Skeletal muscle satellite cell (primary cell): ENCODE measurements around the gene COBL.

ENCODE experiments used
- H3K27me3 ChIP-seq: 2 replicates; pipeline ENCODE4 v1.7.0; 2013; ENCODE audit warnings: low read length; ENCODE audit not compliant: control insufficient read depth, insufficient read depth
- H3K36me3 ChIP-seq: 2 replicates; pipeline ENCODE4 v1.7.0; 2013; ENCODE audit warnings: mild to moderate bottlenecking, control low read depth, low read length; ENCODE audit not compliant: insufficient read depth
- H3K4me1 ChIP-seq: 2 replicates; pipeline ENCODE4 v1.7.0; 2013; ENCODE audit warnings: low read length; ENCODE audit not compliant: control insufficient read depth, insufficient read depth
- H3K4me2 ChIP-seq: 2 replicates; pipeline ENCODE4 v1.7.0; 2013; ENCODE audit warnings: mild to moderate bottlenecking, low read length
- H3K4me3 ChIP-seq: 2 replicates; pipeline ENCODE4 v1.7.0; 2013; ENCODE audit warnings: low read length
- H3K9ac ChIP-seq: 2 replicates; pipeline ENCODE4 v1.7.0; 2013; ENCODE audit warnings: mild to moderate bottlenecking, low read depth, low read length, moderate library complexity
- H3K9me3 ChIP-seq: replicated peaks from 2 replicates; pipeline ENCODE4 v1.7.0; 2013; ENCODE audit warnings: mild to moderate bottlenecking, control low read depth, low read length

The COBL gene

GRCh38 chr7:51069411-51070083 is 247.1 kb downstream of the COBL start:
- Histone ChIP-seq H3K4me2 (no peak overlapping the region), H3K36me3 (no peaks in the 10 kb centered on the region), H3K4me1 (peaks cover 8% of the 10 kb centered on the region), H3K4me3 (no peak overlapping the region), H3K27me3 (peaks cover 5% of the 10 kb centered on the region), H3K9ac (no peak overlapping the region), H3K9me3 (no peaks in the 10 kb centered on the region)

DNA sequence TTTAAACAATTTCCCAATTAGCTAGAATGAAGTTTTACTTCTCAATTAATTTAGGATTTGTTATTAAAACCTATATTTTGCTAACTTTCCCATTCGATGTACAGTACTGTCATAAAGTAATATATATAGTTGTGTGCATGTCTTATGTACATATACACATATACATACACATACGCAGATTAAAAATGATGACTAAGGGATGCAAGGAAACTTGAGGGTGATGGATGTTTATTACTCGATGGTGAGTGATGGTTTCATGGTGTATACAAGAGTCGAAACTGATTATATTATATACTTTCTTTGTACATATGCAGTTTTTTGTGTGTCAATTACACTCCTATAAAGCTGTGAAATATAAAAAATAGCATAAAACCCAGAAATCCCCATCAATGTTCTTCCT is 248.2 kb downstream of the COBL start:
- Histone ChIP-seq H3K36me3 (no peaks in the 10 kb centered on the region), H3K9me3 (no peaks in the 10 kb centered on the region), H3K4me1 (peaks cover 8% of the 10 kb centered on the region), H3K27me3 (peaks cover 5% of the 10 kb centered on the region), H3K4me3 (no peak overlapping the region), H3K9ac (no peak overlapping the region), H3K4me2 (no peak overlapping the region)

GRCh38 chr7:51067757-51068156 is 248.9 kb downstream of the COBL start:
- Histone ChIP-seq H3K9ac (no peak overlapping the region), H3K4me2 (peak overlapping the region; percentile 65), H3K27me3 (peaks cover 5% of the 10 kb centered on the region), H3K4me3 (peak overlapping the region; percentile 46), H3K9me3 (no peaks in the 10 kb centered on the region), H3K4me1 (peaks cover 8% of the 10 kb centered on the region), H3K36me3 (no peaks in the 10 kb centered on the region)

GRCh38 chr7:51067258-51067657 is 249.4 kb downstream of the COBL start:
- peaks cover 8% of the 10 kb centered on the region for H3K4me1 ChIP-seq
- H3K36me3 ChIP-seq, result no peaks in the 10 kb centered on the region
- H3K4me3 ChIP-seq, result no peak overlapping the region
- H3K4me2 ChIP-seq, result no peak overlapping the region
- H3K9me3 ChIP-seq, result no peaks in the 10 kb centered on the region
- peaks cover 9% of the 10 kb centered on the region for H3K27me3 ChIP-seq
- H3K9ac ChIP-seq, result no peak overlapping the region

GRCh38 chr7:51066405-51066882 is 250.2 kb downstream of the COBL start:
- H3K4me1 ChIP-seq, result peaks cover 8% of the 10 kb centered on the region
- H3K4me3 ChIP-seq, result no peak overlapping the region
- H3K27me3 ChIP-seq, result peaks cover 12% of the 10 kb centered on the region
- no peak overlapping the region for H3K4me2 ChIP-seq
- no peaks in the 10 kb centered on the region for H3K36me3 ChIP-seq
- no peaks in the 10 kb centered on the region for H3K9me3 ChIP-seq
- no peak overlapping the region for H3K9ac ChIP-seq

GRCh38 chr7:51065766-51066165 is 250.8 kb downstream of the COBL start:
- no peak overlapping the region for H3K4me2 ChIP-seq
- H3K4me1 ChIP-seq, result peaks cover 8% of the 10 kb centered on the region
- no peaks in the 10 kb centered on the region for H3K9me3 ChIP-seq
- H3K4me3 ChIP-seq, result no peak overlapping the region
- H3K27me3 ChIP-seq, result peaks cover 18% of the 10 kb centered on the region
- no peak overlapping the region for H3K9ac ChIP-seq
- H3K36me3 ChIP-seq, result no peaks in the 10 kb centered on the region

DNA sequence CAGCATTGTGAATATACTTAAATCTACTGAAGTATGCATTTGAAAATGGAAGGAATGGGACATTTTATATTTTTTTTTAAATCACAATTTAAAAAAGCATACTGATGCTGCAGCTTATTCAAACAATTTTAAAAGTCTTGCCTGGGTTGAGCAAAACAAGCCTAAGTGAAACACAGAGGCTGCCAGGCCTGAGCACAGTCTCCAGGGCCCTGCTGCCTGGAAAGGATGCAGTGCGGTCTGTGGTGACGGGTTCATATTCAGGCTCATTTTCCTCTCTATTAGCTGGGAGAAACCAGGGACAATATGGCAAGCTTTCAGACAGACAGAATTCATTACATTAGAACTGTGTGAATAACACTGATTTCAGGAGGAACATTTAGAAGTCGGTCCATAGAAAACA is 251.9 kb downstream of the COBL start:
- peaks cover 24% of the 10 kb centered on the region for H3K27me3 ChIP-seq
- no peak overlapping the region for H3K4me3 ChIP-seq
- no peaks in the 10 kb centered on the region for H3K9me3 ChIP-seq
- no peaks in the 10 kb centered on the region for H3K36me3 ChIP-seq
- peaks cover 2% of the 10 kb centered on the region for H3K4me1 ChIP-seq
- H3K9ac ChIP-seq, result no peak overlapping the region
- no peak overlapping the region for H3K4me2 ChIP-seq

GRCh38 chr7:51062222-51062987 is 254.2 kb downstream of the COBL start:
- H3K27me3 ChIP-seq, result peaks cover 38% of the 10 kb centered on the region

DNA sequence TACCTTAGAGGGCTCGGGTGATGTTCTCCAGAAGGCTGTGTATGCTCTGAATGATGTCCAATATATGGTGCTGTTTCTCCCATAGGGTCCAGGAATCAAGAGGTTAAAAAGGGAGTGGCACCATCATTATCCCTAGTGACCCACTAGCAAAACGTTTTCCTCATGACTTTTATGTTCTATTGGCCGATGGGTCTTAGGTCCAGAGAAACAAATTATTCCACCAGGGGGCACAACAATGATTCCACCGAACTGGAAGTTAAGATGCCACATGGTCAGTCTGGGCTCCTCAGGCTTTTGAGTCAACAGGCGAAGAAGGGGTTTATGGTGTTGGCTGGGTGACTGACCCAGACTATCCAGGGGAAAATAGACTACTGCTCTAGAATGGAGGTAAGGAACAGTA is 256.1 kb downstream of the COBL start:
- Histone ChIP-seq H3K36me3 (no peaks in the 10 kb centered on the region), H3K4me3 (no peak overlapping the region), H3K4me2 (no peak overlapping the region), H3K27me3 (peaks cover 51% of the 10 kb centered on the region), H3K4me1 (no peaks in the 10 kb centered on the region), H3K9ac (no peak overlapping the region), H3K9me3 (no peaks in the 10 kb centered on the region)

More at GRCh38 chr7:51062222-51062987, 254.2 kb downstream of the COBL start:
- Histone ChIP-seq H3K36me3 (no peaks in the 10 kb centered on the region), H3K4me2 (no peak overlapping the region), H3K9me3 (no peaks in the 10 kb centered on the region), H3K4me3 (no peak overlapping the region), H3K9ac (no peak overlapping the region), H3K4me1 (no peaks in the 10 kb centered on the region)

- Histone ChIP-seq H3K9ac (no peak overlapping the region), H3K9me3 (no peaks in the 10 kb centered on the region), H3K4me1 (no peaks in the 10 kb centered on the region), H3K36me3 (no peaks in the 10 kb centered on the region), H3K4me2 (no peak overlapping the region), H3K27me3 (peaks cover 55% of the 10 kb centered on the region), H3K4me3 (no peak overlapping the region)
These were observed 257.0 kb downstream of the COBL start for GRCh38 chr7:51059504-51060142.

DNA sequence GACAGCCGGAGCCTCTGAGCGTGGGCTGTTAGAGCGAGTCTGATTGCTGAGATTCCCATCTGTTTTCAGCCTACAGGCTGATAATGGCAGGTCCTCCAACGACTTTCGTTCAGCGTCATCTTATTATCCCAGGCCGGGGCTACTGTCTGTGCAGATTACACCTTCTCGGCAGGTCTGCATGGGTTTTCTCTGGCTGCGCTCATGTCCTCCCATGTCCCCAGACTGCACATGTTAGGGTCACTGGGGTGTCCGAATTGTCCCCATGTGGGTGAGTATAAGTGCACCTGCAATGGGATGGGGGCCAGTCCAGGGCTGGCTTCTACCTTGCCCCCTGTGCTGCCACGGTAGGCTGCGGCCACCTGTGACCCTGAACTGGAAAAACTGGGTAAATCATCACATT is 257.8 kb downstream of the COBL start:
- Histone ChIP-seq H3K9me3 (no peaks in the 10 kb centered on the region), H3K4me2 (no peak overlapping the region), H3K4me1 (no peaks in the 10 kb centered on the region), H3K9ac (no peak overlapping the region), H3K36me3 (no peaks in the 10 kb centered on the region), H3K4me3 (no peak overlapping the region), H3K27me3 (peaks cover 60% of the 10 kb centered on the region)
